Kidney (tissue), 14 donors: Measurements from ENCODE around the gene EFCAB6. TPM values are rescaled to one million over a fixed set of nuclear protein-coding genes. Genes with fewer than 3 reads are reported as not detected.

ENCODE experiments used
- DNase-seq, 5 donors: peaks; one replicate each; pipeline ENCODE4 v3.0.0-alpha.2; 2013 to 2020
- FAIRE-seq: peaks from 2 replicates; lab custom pipeline; 2012; peaks lifted over from hg19 to GRCh38; lab: Jason Lieb, UNC
- H3K27ac ChIP-seq, 2 donors: one replicate each; pipeline ENCODE4 v1.7.0; 2013; ENCODE audit warnings: low read depth in 2 of 2, low read length in 2 of 2, inconsistent platforms in 1 of 2
- H3K27me3 ChIP-seq: one replicate; pipeline ENCODE4 v1.7.1; 2013; ENCODE audit warnings: low read length, inconsistent platforms; ENCODE audit not compliant: control insufficient read depth, insufficient read depth
- H3K36me3 ChIP-seq, 3 donors: one replicate each; pipeline versions ENCODE4 v1.7.0 to v1.7.1; 2013; ENCODE audit warnings: low read length in 3 of 3, control low read depth in 1 of 3, inconsistent platforms in 1 of 3; ENCODE audit not compliant: insufficient read depth in 3 of 3, control insufficient read depth in 2 of 3
- H3K4me1 ChIP-seq, 3 donors: one replicate each; pipeline versions ENCODE4 v1.7.0 to v1.7.1; 2013; ENCODE audit warnings: low read length in 3 of 3, inconsistent platforms in 1 of 3, low read depth in 1 of 3; ENCODE audit not compliant: control insufficient read depth in 2 of 3, insufficient read depth in 2 of 3
- H3K4me3 ChIP-seq, 3 donors: one replicate each; pipeline versions ENCODE4 v1.7.0 to v1.8.1; 2013; ENCODE audit warnings: low read length in 3 of 3, control low read depth in 1 of 3, inconsistent platforms in 1 of 3
- H3K9ac ChIP-seq, 3 donors: one replicate each; pipeline versions ENCODE4 v1.7.0 to v1.7.1; 2013; ENCODE audit warnings: low read length in 3 of 3, control low read depth in 1 of 3, inconsistent platforms in 1 of 3
- H3K9me3 ChIP-seq, 3 donors: one replicate each; pipeline versions ENCODE4 v1.7.0 to v1.7.1; 2013; ENCODE audit warnings: low read length in 3 of 3, control low read depth in 1 of 3, inconsistent platforms in 1 of 3; ENCODE audit not compliant: control insufficient read depth in 2 of 3, insufficient read depth in 1 of 3
- intact Hi-C: fragments of 100-400 bp; cut with DNase I; formaldehyde crosslinking; loops from one replicate; pipeline ENCODE4 v1.11.1; 2022
- polyA plus RNA-seq: library from polyadenylated mRNA; stranded (reverse); fragments of 350-450 nt; fragmentation: Illumina TruSeq; extraction: RNeasy Lipid Tissue Mini Kit (QIAGEN cat#74804); gene quantifications from one replicate; pipeline ENCODE4 v1.2.3, GENCODE V29; 2014; ENCODE audit warnings: low read depth, low replicate concordance; ENCODE audit not compliant: insufficient read depth
- total RNA-seq: library from RNA; stranded (reverse); fragmentation: NEBNext Ultra II Directional; extraction: Animal tissue kit (Norgen Biotek cat#: 25700); gene quantifications from one replicate; pipeline ENCODE4 v1.2.1, GENCODE V29; 2021
- TF ChIP-seq, protein P1 (sequence below): IDR thresholded peaks from 3 replicates; pipeline ENCODE4 v1.5.1; 2012; ENCODE audit warnings: mild to moderate bottlenecking, moderate library complexity, borderline replicate concordance; ENCODE audit not compliant: insufficient read depth; ENCODE audit errors: extremely low read depth
- donor health status: control.
- donor health status: control.
- donor health status: control.
- donor health status: control.
- donor health status: control.
- donor health status: DM: yes; HTN: yes; CAD: no.
- donor health status: Normal renal cell carcinoma (clear cell type).

The EFCAB6 gene
- total and polyA plus RNA-seq, 2 donors from 2014 or later: 1.5 to 11.8 TPM

DNA sequence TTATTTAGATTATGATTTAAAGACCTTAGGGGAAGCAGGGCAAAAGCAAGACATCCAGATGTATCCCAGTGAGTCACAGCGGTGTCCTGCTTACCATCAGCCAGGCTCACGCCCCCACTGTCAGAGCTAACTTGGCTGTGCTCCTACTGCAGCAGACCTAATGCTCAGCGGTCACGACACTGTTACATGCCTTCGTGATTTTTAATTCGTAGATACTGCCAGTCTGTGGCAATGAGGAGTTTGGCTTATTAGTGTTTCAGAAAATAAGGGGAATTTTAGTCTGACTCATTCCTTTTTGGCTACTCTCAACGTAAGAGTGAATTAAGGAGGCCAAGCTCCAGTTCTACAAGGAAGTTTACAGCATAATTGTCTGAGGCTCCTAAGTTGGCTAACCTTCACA lies 22.7 kb downstream of the EFCAB6 start:
- intact Hi-C loops: no loop called here
- Histone ChIP-seq H3K9ac (no peak overlapping the region), H3K4me1 (no peaks in the 10 kb centered on the region), H3K4me3 (no peak overlapping the region), H3K36me3 (no peaks in the 10 kb centered on the region), H3K27ac (no peak overlapping the region), H3K27me3 (no peaks in the 10 kb centered on the region), H3K9me3 (no peaks in the 10 kb centered on the region)
- TF ChIP-seq, protein P1, sequence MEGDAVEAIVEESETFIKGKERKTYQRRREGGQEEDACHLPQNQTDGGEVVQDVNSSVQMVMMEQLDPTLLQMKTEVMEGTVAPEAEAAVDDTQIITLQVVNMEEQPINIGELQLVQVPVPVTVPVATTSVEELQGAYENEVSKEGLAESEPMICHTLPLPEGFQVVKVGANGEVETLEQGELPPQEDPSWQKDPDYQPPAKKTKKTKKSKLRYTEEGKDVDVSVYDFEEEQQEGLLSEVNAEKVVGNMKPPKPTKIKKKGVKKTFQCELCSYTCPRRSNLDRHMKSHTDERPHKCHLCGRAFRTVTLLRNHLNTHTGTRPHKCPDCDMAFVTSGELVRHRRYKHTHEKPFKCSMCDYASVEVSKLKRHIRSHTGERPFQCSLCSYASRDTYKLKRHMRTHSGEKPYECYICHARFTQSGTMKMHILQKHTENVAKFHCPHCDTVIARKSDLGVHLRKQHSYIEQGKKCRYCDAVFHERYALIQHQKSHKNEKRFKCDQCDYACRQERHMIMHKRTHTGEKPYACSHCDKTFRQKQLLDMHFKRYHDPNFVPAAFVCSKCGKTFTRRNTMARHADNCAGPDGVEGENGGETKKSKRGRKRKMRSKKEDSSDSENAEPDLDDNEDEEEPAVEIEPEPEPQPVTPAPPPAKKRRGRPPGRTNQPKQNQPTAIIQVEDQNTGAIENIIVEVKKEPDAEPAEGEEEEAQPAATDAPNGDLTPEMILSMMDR: no peak
- FAIRE-seq: no peak
- DNase-seq: peak in 1 of 5 donors; percentile 77

DNA sequence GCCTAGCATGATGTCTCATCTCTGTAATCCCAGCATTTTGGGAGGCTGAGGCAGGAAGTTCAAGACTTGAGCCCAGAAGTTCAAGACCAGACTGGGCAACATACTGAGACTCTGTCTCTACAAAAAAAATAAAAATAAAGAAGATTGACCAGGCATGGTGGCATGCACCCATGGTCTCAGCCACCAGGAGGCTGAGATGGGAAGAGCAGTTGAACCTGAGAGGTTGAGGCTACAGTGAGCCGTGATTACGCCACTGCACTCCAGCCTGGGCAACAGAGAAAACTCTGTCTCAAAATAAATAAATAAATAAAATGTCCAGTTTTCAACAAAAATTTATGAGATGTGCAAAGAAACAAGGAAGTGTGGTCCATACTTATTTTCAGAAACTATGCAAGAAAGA lies 28.3 kb downstream of the EFCAB6 start:
- DNase-seq (no peak), FAIRE-seq (no peak)
- Histone ChIP-seq H3K4me1 (no peaks in the 10 kb centered on the region), H3K9ac (no peak overlapping the region), H3K4me3 (no peak overlapping the region), H3K9me3 (no peaks in the 10 kb centered on the region), H3K27me3 (no peaks in the 10 kb centered on the region), H3K27ac (no peak overlapping the region), H3K36me3 (peaks cover 0 to 3% (median 0%) of the 10 kb centered on the region in 3 donors)
- TF ChIP-seq, protein P1: no peak
- intact Hi-C loops: no loop called here

DNA sequence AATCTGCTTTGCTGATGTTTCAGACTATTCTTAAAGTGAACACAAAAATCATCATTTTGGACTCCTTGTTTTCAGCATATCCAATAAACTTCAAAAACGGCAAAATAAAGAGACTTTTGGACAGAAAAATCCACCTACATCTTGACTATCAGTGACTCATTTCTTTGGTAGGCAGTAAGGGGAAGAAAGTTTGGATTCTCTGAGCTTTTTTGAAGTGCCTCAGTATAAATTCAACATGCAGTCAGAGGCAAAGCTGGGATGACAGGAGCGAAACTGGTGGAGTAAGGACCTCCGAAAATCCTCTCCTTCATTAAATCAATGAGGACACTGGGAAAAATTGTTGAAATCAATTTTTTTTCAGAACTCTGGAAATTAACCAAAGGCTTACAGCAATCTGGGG lies 29.7 kb downstream of the EFCAB6 start:
- Histone ChIP-seq H3K9me3 (no peaks in the 10 kb centered on the region), H3K4me3 (no peak overlapping the region), H3K9ac (no peak overlapping the region), H3K27me3 (no peaks in the 10 kb centered on the region), H3K4me1 (no peaks in the 10 kb centered on the region), H3K27ac (no peak overlapping the region), H3K36me3 (peaks cover 0 to 3% (median 0%) of the 10 kb centered on the region in 3 donors)
- DNase-seq: no peak
- FAIRE-seq: no peak
- intact Hi-C loops: no loop called here
- TF ChIP-seq, protein P1: no peak

DNA sequence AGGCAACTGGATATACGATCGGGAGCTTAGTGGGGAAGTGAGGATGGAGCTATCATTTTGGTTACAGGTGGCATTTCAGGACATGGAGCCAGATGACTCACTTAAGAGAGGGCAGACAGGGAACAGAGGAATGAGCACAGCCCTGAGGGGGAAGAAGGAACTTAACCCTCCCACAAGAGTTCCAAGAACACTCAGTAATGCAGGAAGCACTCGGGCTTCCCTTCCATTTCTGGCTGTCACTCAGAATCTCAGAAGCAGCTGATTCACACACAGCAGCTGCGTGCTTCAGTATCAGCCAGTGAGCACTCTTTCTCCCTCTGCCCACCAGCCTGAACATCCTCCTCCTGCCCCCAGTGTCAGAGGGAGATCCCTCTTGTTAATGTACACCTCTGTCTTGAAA lies 34.8 kb downstream of the EFCAB6 start:
- Histone ChIP-seq H3K27me3 (no peaks in the 10 kb centered on the region), H3K27ac (no peak overlapping the region), H3K4me3 (no peak overlapping the region), H3K9me3 (no peaks in the 10 kb centered on the region), H3K9ac (no peak overlapping the region), H3K36me3 (peaks cover 0 to 5% (median 0%) of the 10 kb centered on the region in 3 donors), H3K4me1 (no peaks in the 10 kb centered on the region)
- TF ChIP-seq, protein P1: no peak
- FAIRE-seq: no peak
- DNase-seq: peak in 2 of 5 donors; percentile 26 to 28
- intact Hi-C loops: no loop called here
